ENCODE measurements around the gene SMG6. TPM values are rescaled to one million over a fixed set of nuclear protein-coding genes. Genes with fewer than 3 reads are reported as not detected.

The SMG6 gene
- total and polyA plus RNA-seq, 2 of the 8 experiments (the other 6 are each of a cell fraction or from before 2014, with no cell fraction given): 18.5 to 25.2 TPM

DNA sequence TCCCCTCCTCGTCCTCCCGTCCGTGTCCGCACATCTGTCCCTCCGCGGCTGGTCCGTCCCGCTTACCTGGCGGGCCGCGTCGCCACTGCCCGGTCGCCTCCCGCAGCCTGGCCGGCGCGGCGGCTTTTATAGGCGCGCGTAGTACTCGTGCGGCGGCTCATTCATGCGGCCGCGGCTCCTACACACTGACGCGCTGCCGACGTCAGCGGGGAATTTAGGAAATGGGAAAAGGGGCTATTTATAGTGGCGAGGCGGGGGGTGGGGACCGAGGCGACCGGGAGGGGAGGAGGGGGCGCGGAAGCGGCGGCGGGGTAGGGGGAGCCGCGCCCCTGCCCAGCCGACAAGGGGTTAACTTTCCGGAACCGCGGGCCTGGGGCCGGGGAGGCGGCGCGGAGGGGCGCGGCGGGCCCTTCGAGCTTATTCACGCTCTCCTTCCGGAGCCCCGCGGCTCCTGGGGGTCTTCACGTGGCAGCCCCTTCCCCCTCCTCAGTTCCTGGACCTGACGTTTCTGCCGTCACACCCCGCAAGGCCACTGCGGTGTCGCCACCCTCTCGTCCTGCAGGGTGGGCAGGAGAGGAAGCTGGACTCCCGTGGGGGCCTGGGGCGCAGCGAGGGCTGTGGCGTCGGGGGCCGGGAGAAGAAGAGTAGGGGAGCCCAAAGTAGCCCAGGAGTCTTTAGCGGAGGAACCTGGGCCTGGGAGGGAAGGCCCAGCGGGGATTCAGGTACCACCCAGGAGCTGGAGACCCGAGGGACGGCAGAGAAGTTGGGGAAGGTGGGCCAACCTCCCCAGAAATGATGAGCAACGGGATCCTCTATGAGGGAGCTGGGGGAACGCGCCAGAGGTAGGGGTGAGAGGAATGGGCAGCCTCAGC is 252.3 kb downstream of the SMG6 start:
- H3K56ac ChIP-seq (replicated peaks; ENCODE audit: insufficient read length, low read depth, low read length): no peak overlapping the region
- DNase-seq (ENCODE audit: low read depth in 1 of 2, low spot score in 2 of 2) (peak in 1 of 2 experiments; percentile 55), FAIRE-seq (no peak)
- TF ChIP-seq JUND (IDR thresholded peaks at IDR 0.05; ENCODE audit: low read length): no peak
- no peak for TF ChIP-seq SIX5 (IDR thresholded peaks at IDR 0.05; ENCODE audit: low read depth, low read length)
- no peak for TF ChIP-seq SP2 (IDR thresholded peaks at IDR 0.05; ENCODE audit: low read length)
- TF ChIP-seq HDAC6 (IDR thresholded peaks at IDR 0.05; ENCODE audit: low read depth, low read length): no peak
- TF ChIP-seq SAP30 (IDR thresholded peaks at IDR 0.05; ENCODE audit: insufficient read depth, insufficient replicate concordance, low read length): no peak
- TF ChIP-seq JUN (IDR thresholded peaks at IDR 0.05; ENCODE audit: low read depth, low read length): no peak
- no peak for TF ChIP-seq EP300 (IDR thresholded peaks at IDR 0.05; ENCODE audit: borderline replicate concordance in 1 of 2, low read depth in 2 of 2, low read length in 2 of 2)
- peak; percentile 89 for TF ChIP-seq CREB1 (IDR thresholded peaks at IDR 0.05)
- no peak for TF ChIP-seq SP4 (IDR thresholded peaks at IDR 0.05; ENCODE audit: low read length)
- no peak for TF ChIP-seq EGR1 (IDR thresholded peaks at IDR 0.05; ENCODE audit: borderline replicate concordance, low read depth, low read length)
- TF ChIP-seq, protein P1, sequence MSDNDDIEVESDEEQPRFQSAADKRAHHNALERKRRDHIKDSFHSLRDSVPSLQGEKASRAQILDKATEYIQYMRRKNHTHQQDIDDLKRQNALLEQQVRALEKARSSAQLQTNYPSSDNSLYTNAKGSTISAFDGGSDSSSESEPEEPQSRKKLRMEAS (IDR thresholded peaks at IDR 0.05): no peak
- TF ChIP-seq KDM5A (IDR thresholded peaks at IDR 0.05; ENCODE audit: low read length): no peak

More for the DNA sequence above, 252.3 kb downstream of the SMG6 start:
- Histone ChIP-seq H4K8ac (ENCODE audit: extremely low read depth, insufficient read depth, low read length) (peak overlapping the region; percentile 71; the same call in 1 of the 2 replicates), H2AFZ (ENCODE audit: low read length) (no peak overlapping the region), H3K27me3 (replicated peaks in 1 of 4; ENCODE audit: control insufficient read depth in 3 of 4, extremely low read depth in 1 of 4, insufficient read depth in 3 of 4, low read length in 3 of 4) (peaks cover 59 to 84% (median 80%) of the 10 kb centered on the region in 4 experiments), H4K20me1 (replicated peaks in 1 of 2; ENCODE audit: control insufficient read depth in 1 of 2, insufficient read depth in 2 of 2, low read length in 2 of 2) (peaks cover 12 to 16% of the 10 kb centered on the region in 2 experiments), H3K4me1 (replicated peaks in 1 of 4; ENCODE audit: control insufficient read depth in 3 of 4, insufficient read depth in 4 of 4, low read length in 3 of 4) (peaks cover 0 to 10% (median 6%) of the 10 kb centered on the region in 4 experiments; a peak in 5 of 7 replicates), H3K36me3 (ENCODE audit: control insufficient read depth in 2 of 4, insufficient read depth in 4 of 4, low read length in 3 of 4) (peaks cover 0 to 6% (median 0%) of the 10 kb centered on the region in 4 experiments; a peak in 1 of 8 replicates), H2BK12ac (ENCODE audit: low read depth, low read length) (peak overlapping the region; percentile 27; the same call in 1 of the 2 replicates), H2BK20ac (ENCODE audit: low read length) (no peak overlapping the region), H3K4me3 (ENCODE audit: extremely low read depth in 1 of 4, insufficient read depth in 2 of 4, low read depth in 3 of 4, low read length in 4 of 4) (peak overlapping the region in 1 of 4 experiments; percentile 54; a peak in 2 of 8 replicates), H2BK15ac (ENCODE audit: low read length) (0 out of 2 replicates have a peak overlapping the region, but pooled peaks have one; percentile 29), H3K23me2 (ENCODE audit: low read depth, low read length) (peaks cover 9% of the 10 kb centered on the region; the same call in 1 of the 2 replicates), H3K4me2 (ENCODE audit: insufficient read depth in 1 of 2, low read depth in 2 of 2, low read length in 2 of 2) (peak overlapping the region; percentile 3 to 68; a peak in 3 of 4 replicates), H3K14ac (ENCODE audit: insufficient read length) (no peak overlapping the region), H3K9ac (replicated peaks in 1 of 4; ENCODE audit: extremely low read depth in 1 of 4, low read depth in 3 of 4, low read length in 3 of 4) (no peak overlapping the region), H3K9me3 (ENCODE audit: insufficient read depth in 2 of 2, low read depth in 1 of 2, low read length in 1 of 2) (no peaks in the 10 kb centered on the region), H3K23ac (ENCODE audit: insufficient read length) (no peak overlapping the region), H2BK5ac (ENCODE audit: low read depth, low read length) (no peak overlapping the region), H3K18ac (ENCODE audit: extremely low read depth, low read length) (no peak overlapping the region), H3K79me1 (ENCODE audit: low read depth, low read length) (no peaks in the 10 kb centered on the region), H2BK120ac (replicated peaks; ENCODE audit: low read depth, low read length) (no peak overlapping the region), H3K4ac (replicated peaks; ENCODE audit: insufficient read length, low read depth, low read length) (no peak overlapping the region), H4K91ac (replicated peaks; ENCODE audit: insufficient read length, low read length) (no peak overlapping the region), H3K27ac (ENCODE audit: low read depth, low read length) (no peak overlapping the region), H2AK5ac (ENCODE audit: low read depth, low read length) (no peak overlapping the region), H3K79me2 (ENCODE audit: control insufficient read depth in 1 of 2, insufficient read depth in 2 of 2, low read length in 2 of 2) (no peaks in the 10 kb centered on the region), H4K5ac (ENCODE audit: insufficient read length, low read depth, low read length) (no peak overlapping the region)
- ChIA-PET CTCF (ENCODE audit: partially characterized antibody) (interaction anchor here (0.6 to 2.5 kb wide), 7 partner anchors 10 to 194 kb away, joined by 3 to 10 read pairs (median 4); no protein-coding TSS in a partner anchor), POLR2A (ENCODE audit: partially characterized antibody) (interaction anchor here (0.6 to 0.8 kb wide), 2 partner anchors 12 to 24 kb away, joined by 3 read pairs; no protein-coding TSS in a partner anchor)
- 13% methylated on average over 44 of the region's 81 CpGs; no CpG with 5 or more reads in 1 of the 2 experiments for WGBS, 2 experiments (ENCODE audit: extremely low coverage in 1 of 2, insufficient coverage in 1 of 2, insufficient read length in 1 of 2, insufficient replicate concordance in 2 of 2, low coverage in 1 of 2, low lambda C conversion rate in 2 of 2, missing lambda C conversion rate in 1 of 2)
